Colonic mucosa (tissue), 4 donors: ENCODE measurements around the gene SSX2IP. TPM values are rescaled to one million over a fixed set of nuclear protein-coding genes. Genes with fewer than 3 reads are reported as not detected.

Experiments
- DNase-seq: peaks from one replicate; pipeline ENCODE4 v3.0.0-alpha.2; 2020
- H3K27ac ChIP-seq: fragments of 200-600 bp; one replicate; pipeline ENCODE4 v1.8.0; 2021
- H3K27me3 ChIP-seq: fragments of 200-600 bp; one replicate; pipeline ENCODE4 v1.8.0; 2021
- H3K36me3 ChIP-seq: fragments of 200-600 bp; one replicate; pipeline ENCODE4 v1.8.0; 2021
- H3K4me1 ChIP-seq: fragments of 200-600 bp; one replicate; pipeline ENCODE4 v1.8.0; 2021; ENCODE audit warnings: mild to moderate bottlenecking
- H3K4me3 ChIP-seq: fragments of 200-600 bp; one replicate; pipeline ENCODE4 v1.8.0; 2021
- H3K9ac ChIP-seq, 2 donors: one replicate each; pipeline ENCODE4 v1.7.0; 2013; ENCODE audit warnings: control low read depth in 2 of 2, low read depth in 2 of 2, low read length in 2 of 2
- H3K9me3 ChIP-seq: fragments of 200-600 bp; one replicate; pipeline ENCODE4 v1.8.0; 2021
- intact Hi-C: fragments of 100-400 bp; cut with DNase I; formaldehyde crosslinking; loops from one replicate; pipeline ENCODE4 v1.14.1; 2022
- total RNA-seq, 2 donors: library from RNA; stranded (reverse); fragmentation: NEBNext Ultra II Directional in 1 of 2; extraction: Animal tissue kit (Norgen Biotek cat#: 25700) in 1 of 2; gene quantifications; one replicate each; pipeline ENCODE4 v1.2.1, GENCODE V29; 2021
- TF ChIP-seq, protein P1 (sequence below): fragments of 200-600 bp; IDR thresholded peaks from one replicate; pipeline ENCODE4 v1.8.0; 2022; ENCODE audit warnings: antibody characterized with exemption, mild to moderate bottlenecking
- donor health status: healthy.
- donor health status: DM: no; HTN: no; CAD: no.
- donor health status: DM: no; HTN: no; CAD: no.

The SSX2IP gene
- total RNA-seq, 2 donors from 2014 or later: 13.9 to 16.9 TPM

DNA sequence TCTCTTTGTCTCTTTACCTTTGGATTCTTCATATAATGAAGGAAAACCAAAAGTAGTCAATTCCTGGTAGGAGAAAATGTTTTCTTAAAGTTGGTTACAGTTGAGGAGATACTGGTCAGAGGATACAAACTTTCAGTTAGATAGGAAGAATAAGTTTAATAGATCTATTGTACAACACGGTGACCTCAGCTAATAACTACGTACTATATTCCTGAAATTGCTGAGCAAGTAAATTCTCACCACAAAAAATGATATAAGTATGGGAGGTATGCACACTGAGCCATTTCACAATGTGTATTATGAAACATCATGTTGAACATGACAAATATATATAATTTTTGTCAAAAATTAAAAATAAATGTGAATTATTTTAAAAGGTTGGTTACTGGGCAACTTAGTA lies 20.4 kb downstream of the SSX2IP start:
- no peak for DNase-seq
- no peaks in the 10 kb centered on the region for H3K36me3 ChIP-seq
- H3K4me3 ChIP-seq: no peak overlapping the region
- no peaks in the 10 kb centered on the region for H3K27me3 ChIP-seq
- intact Hi-C loops: loop anchor here (5.0 kb wide), 1 partner anchor 52 kb away; no protein-coding TSS in a partner anchor
- H3K9ac ChIP-seq: no peak overlapping the region
- no peaks in the 10 kb centered on the region for H3K4me1 ChIP-seq
- H3K9me3 ChIP-seq: no peaks in the 10 kb centered on the region
- TF ChIP-seq, protein P1, sequence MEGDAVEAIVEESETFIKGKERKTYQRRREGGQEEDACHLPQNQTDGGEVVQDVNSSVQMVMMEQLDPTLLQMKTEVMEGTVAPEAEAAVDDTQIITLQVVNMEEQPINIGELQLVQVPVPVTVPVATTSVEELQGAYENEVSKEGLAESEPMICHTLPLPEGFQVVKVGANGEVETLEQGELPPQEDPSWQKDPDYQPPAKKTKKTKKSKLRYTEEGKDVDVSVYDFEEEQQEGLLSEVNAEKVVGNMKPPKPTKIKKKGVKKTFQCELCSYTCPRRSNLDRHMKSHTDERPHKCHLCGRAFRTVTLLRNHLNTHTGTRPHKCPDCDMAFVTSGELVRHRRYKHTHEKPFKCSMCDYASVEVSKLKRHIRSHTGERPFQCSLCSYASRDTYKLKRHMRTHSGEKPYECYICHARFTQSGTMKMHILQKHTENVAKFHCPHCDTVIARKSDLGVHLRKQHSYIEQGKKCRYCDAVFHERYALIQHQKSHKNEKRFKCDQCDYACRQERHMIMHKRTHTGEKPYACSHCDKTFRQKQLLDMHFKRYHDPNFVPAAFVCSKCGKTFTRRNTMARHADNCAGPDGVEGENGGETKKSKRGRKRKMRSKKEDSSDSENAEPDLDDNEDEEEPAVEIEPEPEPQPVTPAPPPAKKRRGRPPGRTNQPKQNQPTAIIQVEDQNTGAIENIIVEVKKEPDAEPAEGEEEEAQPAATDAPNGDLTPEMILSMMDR: no peak
- H3K27ac ChIP-seq: no peak overlapping the region

DNA sequence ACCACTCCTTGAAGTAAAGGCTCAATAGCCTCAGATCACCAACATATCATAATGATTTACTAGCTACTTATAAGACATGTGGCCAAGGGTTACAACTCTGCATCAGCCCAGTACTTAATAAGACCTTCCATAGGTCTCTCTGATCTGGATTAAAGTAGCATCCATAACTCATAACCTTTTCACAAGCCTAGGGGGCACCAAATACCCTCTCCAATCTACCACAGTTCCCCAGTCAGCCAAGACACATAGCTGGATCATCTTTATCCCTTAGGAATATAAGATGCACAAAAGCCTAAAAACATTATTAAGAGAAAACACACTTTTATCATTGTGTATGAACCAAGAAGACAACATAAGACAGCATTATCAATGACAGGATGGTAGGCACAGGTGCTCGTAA lies 22.1 kb downstream of the SSX2IP start:
- intact Hi-C loops: loop anchor here (5.0 kb wide), 1 partner anchor 54 kb away; no protein-coding TSS in a partner anchor
- no peak for DNase-seq
- H3K27me3 ChIP-seq: no peaks in the 10 kb centered on the region
- no peak overlapping the region for H3K9ac ChIP-seq
- H3K4me1 ChIP-seq: no peaks in the 10 kb centered on the region
- H3K9me3 ChIP-seq: no peaks in the 10 kb centered on the region
- no peak overlapping the region for H3K4me3 ChIP-seq
- no peak overlapping the region for H3K27ac ChIP-seq
- H3K36me3 ChIP-seq: no peaks in the 10 kb centered on the region
- TF ChIP-seq, protein P1: no peak

DNA sequence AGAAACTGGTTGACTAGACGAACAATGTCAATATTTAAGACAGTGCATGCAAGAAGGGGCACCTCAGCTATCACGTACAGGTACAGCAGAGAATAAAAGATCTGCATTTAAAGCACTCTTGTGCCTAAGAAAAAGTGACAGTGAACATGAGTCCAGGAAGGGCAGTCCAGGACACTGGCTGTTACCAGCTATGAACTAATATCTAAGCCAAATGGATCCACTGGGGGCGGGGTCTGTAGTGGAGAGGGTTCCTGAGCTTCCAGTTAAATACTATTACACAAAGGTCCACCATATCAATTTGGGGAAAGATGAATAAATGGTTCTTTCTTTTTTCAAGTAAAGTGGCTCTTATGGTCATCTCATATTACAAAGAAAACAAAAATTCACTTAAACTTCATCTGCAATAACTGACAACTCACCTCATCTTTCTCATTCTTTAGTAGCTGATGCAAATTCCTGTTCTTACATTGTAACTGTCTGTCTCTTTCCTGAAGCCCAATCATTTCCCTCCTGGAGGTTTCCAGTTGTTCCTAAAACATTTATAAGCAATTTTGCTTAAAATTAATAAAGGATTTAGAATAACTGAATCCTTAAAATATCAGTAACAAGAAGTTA lies 24.5 kb downstream of the SSX2IP start:
- no peaks in the 10 kb centered on the region for H3K9me3 ChIP-seq
- intact Hi-C loops: loop anchor here (5.0 kb wide), 1 partner anchor 56 kb away; no protein-coding TSS in a partner anchor

DNA sequence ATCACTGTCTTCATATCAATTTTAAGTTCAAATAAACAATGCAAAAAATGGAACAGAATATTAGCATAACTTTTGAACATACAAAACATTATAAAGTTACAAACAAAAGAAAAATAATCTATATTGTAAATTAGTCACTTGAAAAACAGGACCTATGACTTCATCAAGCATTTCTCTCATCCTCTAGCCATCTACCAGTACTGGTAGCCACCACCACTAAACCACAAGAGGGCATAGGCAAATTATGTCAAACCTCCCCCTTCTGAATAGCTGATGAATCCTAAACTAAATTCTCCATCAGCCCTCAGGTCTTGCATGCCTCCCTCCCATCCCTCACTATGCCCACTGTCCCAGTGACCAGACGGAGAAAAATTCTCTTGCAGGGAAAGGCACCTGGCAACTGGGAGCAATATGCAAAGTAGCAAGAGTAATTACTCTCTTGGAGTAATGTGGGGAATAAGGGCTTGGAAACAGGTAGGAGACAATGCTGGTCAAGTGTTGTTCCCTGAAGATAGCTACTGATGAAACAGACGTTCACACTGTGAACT lies 37.1 kb downstream of the SSX2IP start:
- no peaks in the 10 kb centered on the region for H3K9me3 ChIP-seq
- no peak for DNase-seq
- no peak overlapping the region for H3K27ac ChIP-seq
- TF ChIP-seq, protein P1: no peak
- intact Hi-C loops: no loop called here
- no peaks in the 10 kb centered on the region for H3K4me1 ChIP-seq
- no peak overlapping the region for H3K4me3 ChIP-seq
- H3K27me3 ChIP-seq: no peaks in the 10 kb centered on the region
- no peak overlapping the region for H3K9ac ChIP-seq
- H3K36me3 ChIP-seq: no peaks in the 10 kb centered on the region

More for the DNA sequence above, 24.5 kb downstream of the SSX2IP start:
- Histone ChIP-seq H3K4me1 (no peaks in the 10 kb centered on the region), H3K4me3 (no peak overlapping the region), H3K9ac (no peak overlapping the region), H3K36me3 (no peaks in the 10 kb centered on the region), H3K27me3 (no peaks in the 10 kb centered on the region), H3K27ac (no peak overlapping the region)
- TF ChIP-seq, protein P1: no peak
- no peak for DNase-seq

DNA sequence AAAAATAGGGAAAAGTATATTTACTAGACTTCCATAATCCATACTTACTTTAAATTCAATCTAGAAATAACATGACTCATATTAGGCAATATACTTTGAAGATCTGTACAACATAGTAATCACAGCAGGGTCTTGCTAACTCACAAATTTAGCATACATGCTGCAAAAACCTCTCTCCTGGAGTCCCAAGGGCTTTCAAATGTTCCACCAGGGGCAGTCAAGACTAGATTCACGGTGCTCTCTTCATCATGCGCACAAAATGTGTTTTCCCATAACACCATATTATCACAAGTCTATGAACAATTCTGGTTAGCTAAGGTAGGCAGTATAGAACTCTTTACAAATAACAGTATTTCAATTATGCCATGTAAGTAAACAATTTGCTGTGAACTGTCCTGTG lies 45.8 kb downstream of the SSX2IP start:
- intact Hi-C loops: no loop called here
- Histone ChIP-seq H3K4me1 (no peaks in the 10 kb centered on the region), H3K27me3 (no peaks in the 10 kb centered on the region), H3K36me3 (no peaks in the 10 kb centered on the region), H3K27ac (no peak overlapping the region), H3K9me3 (no peaks in the 10 kb centered on the region), H3K9ac (no peak overlapping the region), H3K4me3 (no peak overlapping the region)
- TF ChIP-seq, protein P1: no peak
- no peak for DNase-seq
